A549 (cell line): ENCODE measurements around the gene FOXE1.

ENCODE experiments used
- BHLHE40 ChIP-seq: IDR thresholded peaks from 2 replicates; pipeline ENCODE4 v1.6.1; 2012; ENCODE audit warnings: low read depth, low read length, inconsistent platforms
- CEBPB ChIP-seq, 2 experiments: fragments of >200 bp in 1 of 2; sonication (Bioruptor Twin) in 1 of 2; formaldehyde crosslinking in 1 of 2; IDR thresholded peaks; 2 replicates each; pipeline ENCODE4 v1.6.1; 2012 to 2016
- E2F6 ChIP-seq: IDR thresholded peaks from 2 replicates; pipeline ENCODE4 v1.6.1; 2012; ENCODE audit warnings: low read depth, borderline replicate concordance
- EHMT2 ChIP-seq: fragments of 200-600 bp; sonication (generic); IDR thresholded peaks from 2 replicates; pipeline ENCODE4 v1.6.1; 2016; ENCODE audit warnings: antibody characterized with exemption, low read depth, mild to moderate bottlenecking, moderate library complexity
- ELK1 ChIP-seq: fragments of 150-350 bp; IDR thresholded peaks from 2 replicates; pipeline ENCODE4 v1.6.1; 2014; ENCODE audit warnings: low read depth, mild to moderate bottlenecking, low read length
- JUN ChIP-seq, 2 experiments: fragments of >200 bp; sonication (Bioruptor Twin); formaldehyde crosslinking; IDR thresholded peaks; 2 replicates in 1 of 2; 3 replicates in 1 of 2; pipeline ENCODE4 v1.6.1; 2016 to 2017
- POLR2A ChIP-seq: IDR thresholded peaks from 2 replicates; pipeline ENCODE4 v1.6.1; 2012; ENCODE audit warnings: mild to moderate bottlenecking, low read length
- RAD21 ChIP-seq, 2 experiments: fragments of >200 bp in 1 of 2; sonication (Bioruptor Twin) in 1 of 2; formaldehyde crosslinking in 1 of 2; IDR thresholded peaks in 1 of 2; conservative IDR thresholded peaks in 1 of 2; 2 replicates in 1 of 2; 3 replicates in 1 of 2; pipeline ENCODE4 v1.6.1; 2012 to 2018; ENCODE audit warnings: inconsistent platforms in 1 of 2
- RCOR1 ChIP-seq: fragments of 150-350 bp; IDR thresholded peaks from 2 replicates; pipeline ENCODE4 v1.6.1; 2014; ENCODE audit warnings: antibody characterized with exemption, low read length, low read depth
- SMC3 ChIP-seq: fragments of >200 bp; sonication (Bioruptor Twin); formaldehyde crosslinking; IDR thresholded peaks from 3 replicates; pipeline ENCODE4 v1.6.1; 2018; ENCODE audit warnings: inconsistent platforms
- TF ChIP-seq, protein P1 (sequence below): fragments of >200 bp; sonication (Bioruptor Twin); formaldehyde crosslinking; IDR thresholded peaks from 3 replicates; pipeline ENCODE4 v1.5.1; 2016
- TF ChIP-seq, protein P2 (sequence below): IDR thresholded peaks from 2 replicates; pipeline ENCODE4 v1.6.1; 2012
- TF ChIP-seq, protein P3 (sequence below): fragments of 200-600 bp; sonication (generic); IDR thresholded peaks from 2 replicates; pipeline ENCODE4 v1.6.1; 2016; ENCODE audit warnings: antibody characterized with exemption, mild to moderate bottlenecking, moderate library complexity
- TF ChIP-seq, protein P4 (sequence below): IDR thresholded peaks from 2 replicates; pipeline ENCODE4 v1.6.1; 2012

GRCh38 chr9:97848480-97849237 lies 4.4 kb upstream of the FOXE1 start:
- no peak for TF ChIP-seq SMC3
- TF ChIP-seq RAD21 (conservative IDR thresholded peaks at IDR 0.05 in 1 of 2, IDR thresholded peaks at IDR 0.05 in 1 of 2): no peak
- no peak for TF ChIP-seq POLR2A
- TF ChIP-seq, protein P1, sequence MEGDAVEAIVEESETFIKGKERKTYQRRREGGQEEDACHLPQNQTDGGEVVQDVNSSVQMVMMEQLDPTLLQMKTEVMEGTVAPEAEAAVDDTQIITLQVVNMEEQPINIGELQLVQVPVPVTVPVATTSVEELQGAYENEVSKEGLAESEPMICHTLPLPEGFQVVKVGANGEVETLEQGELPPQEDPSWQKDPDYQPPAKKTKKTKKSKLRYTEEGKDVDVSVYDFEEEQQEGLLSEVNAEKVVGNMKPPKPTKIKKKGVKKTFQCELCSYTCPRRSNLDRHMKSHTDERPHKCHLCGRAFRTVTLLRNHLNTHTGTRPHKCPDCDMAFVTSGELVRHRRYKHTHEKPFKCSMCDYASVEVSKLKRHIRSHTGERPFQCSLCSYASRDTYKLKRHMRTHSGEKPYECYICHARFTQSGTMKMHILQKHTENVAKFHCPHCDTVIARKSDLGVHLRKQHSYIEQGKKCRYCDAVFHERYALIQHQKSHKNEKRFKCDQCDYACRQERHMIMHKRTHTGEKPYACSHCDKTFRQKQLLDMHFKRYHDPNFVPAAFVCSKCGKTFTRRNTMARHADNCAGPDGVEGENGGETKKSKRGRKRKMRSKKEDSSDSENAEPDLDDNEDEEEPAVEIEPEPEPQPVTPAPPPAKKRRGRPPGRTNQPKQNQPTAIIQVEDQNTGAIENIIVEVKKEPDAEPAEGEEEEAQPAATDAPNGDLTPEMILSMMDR: no peak
- TF ChIP-seq, protein P2, sequence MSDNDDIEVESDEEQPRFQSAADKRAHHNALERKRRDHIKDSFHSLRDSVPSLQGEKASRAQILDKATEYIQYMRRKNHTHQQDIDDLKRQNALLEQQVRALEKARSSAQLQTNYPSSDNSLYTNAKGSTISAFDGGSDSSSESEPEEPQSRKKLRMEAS: no peak
- no peak for TF ChIP-seq JUN (IDR thresholded peaks at IDR 0.05)
- no peak for TF ChIP-seq ELK1
- no peak for TF ChIP-seq E2F6
- no peak for TF ChIP-seq CEBPB (IDR thresholded peaks at IDR 0.05)
- TF ChIP-seq RCOR1: no peak
- no peak for TF ChIP-seq EHMT2
- no peak for TF ChIP-seq BHLHE40
- TF ChIP-seq, protein P3, sequence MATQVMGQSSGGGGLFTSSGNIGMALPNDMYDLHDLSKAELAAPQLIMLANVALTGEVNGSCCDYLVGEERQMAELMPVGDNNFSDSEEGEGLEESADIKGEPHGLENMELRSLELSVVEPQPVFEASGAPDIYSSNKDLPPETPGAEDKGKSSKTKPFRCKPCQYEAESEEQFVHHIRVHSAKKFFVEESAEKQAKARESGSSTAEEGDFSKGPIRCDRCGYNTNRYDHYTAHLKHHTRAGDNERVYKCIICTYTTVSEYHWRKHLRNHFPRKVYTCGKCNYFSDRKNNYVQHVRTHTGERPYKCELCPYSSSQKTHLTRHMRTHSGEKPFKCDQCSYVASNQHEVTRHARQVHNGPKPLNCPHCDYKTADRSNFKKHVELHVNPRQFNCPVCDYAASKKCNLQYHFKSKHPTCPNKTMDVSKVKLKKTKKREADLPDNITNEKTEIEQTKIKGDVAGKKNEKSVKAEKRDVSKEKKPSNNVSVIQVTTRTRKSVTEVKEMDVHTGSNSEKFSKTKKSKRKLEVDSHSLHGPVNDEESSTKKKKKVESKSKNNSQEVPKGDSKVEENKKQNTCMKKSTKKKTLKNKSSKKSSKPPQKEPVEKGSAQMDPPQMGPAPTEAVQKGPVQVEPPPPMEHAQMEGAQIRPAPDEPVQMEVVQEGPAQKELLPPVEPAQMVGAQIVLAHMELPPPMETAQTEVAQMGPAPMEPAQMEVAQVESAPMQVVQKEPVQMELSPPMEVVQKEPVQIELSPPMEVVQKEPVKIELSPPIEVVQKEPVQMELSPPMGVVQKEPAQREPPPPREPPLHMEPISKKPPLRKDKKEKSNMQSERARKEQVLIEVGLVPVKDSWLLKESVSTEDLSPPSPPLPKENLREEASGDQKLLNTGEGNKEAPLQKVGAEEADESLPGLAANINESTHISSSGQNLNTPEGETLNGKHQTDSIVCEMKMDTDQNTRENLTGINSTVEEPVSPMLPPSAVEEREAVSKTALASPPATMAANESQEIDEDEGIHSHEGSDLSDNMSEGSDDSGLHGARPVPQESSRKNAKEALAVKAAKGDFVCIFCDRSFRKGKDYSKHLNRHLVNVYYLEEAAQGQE: no peak
- TF ChIP-seq, protein P4, sequence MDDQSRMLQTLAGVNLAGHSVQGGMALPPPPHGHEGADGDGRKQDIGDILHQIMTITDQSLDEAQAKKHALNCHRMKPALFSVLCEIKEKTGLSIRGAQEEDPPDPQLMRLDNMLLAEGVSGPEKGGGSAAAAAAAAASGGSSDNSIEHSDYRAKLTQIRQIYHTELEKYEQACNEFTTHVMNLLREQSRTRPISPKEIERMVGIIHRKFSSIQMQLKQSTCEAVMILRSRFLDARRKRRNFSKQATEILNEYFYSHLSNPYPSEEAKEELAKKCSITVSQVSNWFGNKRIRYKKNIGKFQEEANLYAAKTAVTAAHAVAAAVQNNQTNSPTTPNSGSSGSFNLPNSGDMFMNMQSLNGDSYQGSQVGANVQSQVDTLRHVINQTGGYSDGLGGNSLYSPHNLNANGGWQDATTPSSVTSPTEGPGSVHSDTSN: no peak
